Right lobe of liver (tissue), 6 donors: ENCODE results near the gene COMT. TPM values are rescaled to one million over a fixed set of nuclear protein-coding genes. Genes with fewer than 3 reads are reported as not detected.

Experiments used
- ATAC-seq, 4 donors: fragments of 200-7000 bp; cut with Tn5 transposase; one replicate each; pipeline ENCODE4 v1.9.1; 2020; ENCODE audit warnings: mild to moderate bottlenecking in 4 of 4, moderate library complexity in 4 of 4
- DNase-seq, 3 donors: peaks; one replicate each; pipeline ENCODE4 v3.0.0-alpha.2; 2020
- H3K27ac ChIP-seq, 3 donors: fragments of 200-600 bp; one replicate each; pipeline ENCODE4 v1.8.0; 2022
- H3K27me3 ChIP-seq, 2 donors: fragments of 200-600 bp; one replicate each; pipeline ENCODE4 v1.8.0; 2022
- H3K36me3 ChIP-seq, 4 donors: fragments of 200-600 bp; sonication (generic) in 1 of 4; one replicate each; pipeline versions ENCODE4 v1.5.1 to v1.8.0; 2017 to 2022; ENCODE audit warnings: control low read depth in 1 of 4
- H3K4me1 ChIP-seq, 4 donors: fragments of 200-600 bp; sonication (generic) in 1 of 4; one replicate each; pipeline versions ENCODE4 v1.5.1 to v1.8.0; 2017 to 2022; ENCODE audit warnings: control low read depth in 1 of 4
- H3K4me3 ChIP-seq, 3 donors: fragments of 200-600 bp; one replicate each; pipeline ENCODE4 v1.8.0; 2022
- H3K9me3 ChIP-seq, 4 donors: fragments of 200-600 bp; sonication (generic) in 1 of 4; one replicate each; pipeline versions ENCODE4 v1.5.1 to v1.8.0; 2017 to 2022; ENCODE audit warnings: control low read depth in 1 of 4
- POLR2A ChIP-seq: fragments of 450-650 bp; IDR thresholded peaks from one replicate; pipeline ENCODE4 v1.6.1; 2017; ENCODE audit warnings: antibody characterized with exemption, mild to moderate bottlenecking
- WGBS: methylation state at CpG from one replicate; pipeline ENCODE4 v1.1.6; 2018; ENCODE audit warnings: low coverage, low lambda C conversion rate; ENCODE audit not compliant: insufficient coverage; ENCODE audit errors: missing lambda C conversion rate; 5-methylcytosine and 5-hydroxymethylcytosine counted together
- intact Hi-C, 2 donors: fragments of 100-400 bp; cut with DNase I; formaldehyde crosslinking; loops; one replicate each; pipeline versions ENCODE4 v1.11.2 to v1.14.1; 2022
- microRNA-seq, 2 donors: library from miRNA; unstranded; fragments of <30 nt; microRNA quantifications; one replicate each; pipeline ENCODE4, GENCODE V29; 2019 to 2020
- total RNA-seq, 6 experiments: library from RNA; depleted of rRNA in 2 of 6; stranded (reverse); fragments of >200 nt in 2 of 6; fragmentation: NEBNext Ultra II Directional in 3 of 6; extraction: Animal tissue kit (Norgen Biotek cat#: 25700) in 3 of 6; gene quantifications; one replicate each; pipeline versions ENCODE4 v1.1.0 to v1.2.4, GENCODE V29; 2016 to 2023
- TF ChIP-seq, protein P1 (sequence below), 4 donors: fragments of 200-600 bp in 3 of 4; fragments of 450-650 bp in 1 of 4; IDR thresholded peaks; one replicate each; pipeline versions ENCODE4 v1.5.1 to v1.8.0; 2016 to 2022; ENCODE audit warnings: antibody characterized with exemption in 4 of 4, mild to moderate bottlenecking in 2 of 4
- donor health status: DM: no; HTN: yes; CAD: no.
- donor health status: DM: no; HTN: no; CAD: no.
- donor health status: DM: no; HTN: no; CAD: no.
- donor health status: DM: no; HTN: yes; CAD: no.
- donor health status: DM: no; HTN: yes; CAD: no.

COMT gene
- total RNA-seq, 6 experiments from 2014 or later, result 144 to 270 (median 200) TPM

DNA sequence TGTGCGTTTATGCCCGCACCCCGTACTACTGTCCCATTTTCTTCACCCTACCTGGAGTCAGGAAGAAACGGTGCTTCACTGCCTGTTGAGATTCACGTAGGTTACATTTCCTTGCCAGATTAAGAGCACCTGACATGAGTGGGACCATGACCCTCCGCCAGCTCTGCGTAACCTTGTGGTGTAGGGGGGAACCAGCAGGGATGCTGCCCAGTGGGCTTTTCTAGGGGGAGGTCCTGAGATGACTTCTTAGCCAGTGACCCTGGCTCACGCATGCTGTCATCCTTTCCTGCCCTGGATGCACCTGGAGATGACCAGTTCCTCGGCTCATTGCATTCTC lies 76.0 kb downstream of the COMT start:
- H3K27ac ChIP-seq, result no peak overlapping the region
- intact Hi-C loops, result loop anchor here in 1 of 2 donors (5.0 kb wide), 1 partner anchor 40 kb away; no protein-coding TSS in a partner anchor
- no peaks in the 10 kb centered on the region for H3K9me3 ChIP-seq
- TF ChIP-seq, protein P1, sequence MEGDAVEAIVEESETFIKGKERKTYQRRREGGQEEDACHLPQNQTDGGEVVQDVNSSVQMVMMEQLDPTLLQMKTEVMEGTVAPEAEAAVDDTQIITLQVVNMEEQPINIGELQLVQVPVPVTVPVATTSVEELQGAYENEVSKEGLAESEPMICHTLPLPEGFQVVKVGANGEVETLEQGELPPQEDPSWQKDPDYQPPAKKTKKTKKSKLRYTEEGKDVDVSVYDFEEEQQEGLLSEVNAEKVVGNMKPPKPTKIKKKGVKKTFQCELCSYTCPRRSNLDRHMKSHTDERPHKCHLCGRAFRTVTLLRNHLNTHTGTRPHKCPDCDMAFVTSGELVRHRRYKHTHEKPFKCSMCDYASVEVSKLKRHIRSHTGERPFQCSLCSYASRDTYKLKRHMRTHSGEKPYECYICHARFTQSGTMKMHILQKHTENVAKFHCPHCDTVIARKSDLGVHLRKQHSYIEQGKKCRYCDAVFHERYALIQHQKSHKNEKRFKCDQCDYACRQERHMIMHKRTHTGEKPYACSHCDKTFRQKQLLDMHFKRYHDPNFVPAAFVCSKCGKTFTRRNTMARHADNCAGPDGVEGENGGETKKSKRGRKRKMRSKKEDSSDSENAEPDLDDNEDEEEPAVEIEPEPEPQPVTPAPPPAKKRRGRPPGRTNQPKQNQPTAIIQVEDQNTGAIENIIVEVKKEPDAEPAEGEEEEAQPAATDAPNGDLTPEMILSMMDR (IDR thresholded peaks at IDR 0.05), result no peak
- no peak for TF ChIP-seq POLR2A
- no peak for ATAC-seq
- H3K4me3 ChIP-seq, result peak overlapping the region in 1 of 3 donors; percentile 80
- H3K27me3 ChIP-seq, result no peaks in the 10 kb centered on the region
- no peaks in the 10 kb centered on the region for H3K36me3 ChIP-seq
- WGBS, result 34% methylated on average over 5 of the region's 9 CpGs
- H3K4me1 ChIP-seq, result peaks cover 0 to 38% (median 2%) of the 10 kb centered on the region in 4 donors
- DNase-seq, result peak in 1 of 3 donors; percentile 33

- DNase-seq (peak in 1 of 3 donors; percentile 39), ATAC-seq (no peak)
- 78% methylated on average over 2 of the region's 5 CpGs for whole genome bisulfite sequencing
- TF ChIP-seq, protein P1 (IDR thresholded peaks at IDR 0.05), result no peak
- TF ChIP-seq POLR2A, result no peak
- H3K4me1 ChIP-seq, result peaks cover 0 to 40% (median 2%) of the 10 kb centered on the region in 4 donors
- no peaks in the 10 kb centered on the region for H3K9me3 ChIP-seq
- no peaks in the 10 kb centered on the region for H3K27me3 ChIP-seq
- no peak overlapping the region for H3K4me3 ChIP-seq
- no peaks in the 10 kb centered on the region for H3K36me3 ChIP-seq
- intact Hi-C loops, result loop anchor here in 1 of 2 donors (5.0 kb wide), 1 partner anchor 41 kb away; no protein-coding TSS in a partner anchor
- H3K27ac ChIP-seq, result no peak overlapping the region
Measured at GRCh38 chr22:20018001-20018400, 76.4 kb downstream of the COMT start.

Small RNA genes lying within 50 kb of the gene (microRNA-seq; reads per million reads assigned to microRNA genes)
- gene MIR4761, result 0 to 0.58 reads per million in 2 donors

Other genes with a start within 250 kb of the COMT start
- 1 to 10 TPM; 1.3 to 3.7 (median 2.1) TPM for gene SEPTIN5, start 227.3 kb upstream of the COMT start, total RNA-seq
- 1 to 10 TPM in 1 of 6 experiments, under 1 TPM in 4, not detected in 1; 0.15 to 1.3 (median 0.62) TPM for gene GP1BB, start 218.2 kb upstream of the COMT start, total RNA-seq
- under 1 TPM in 4 of 6 experiments, not detected in 2; 0.24 to 0.37 (median 0.30) TPM for gene TBX1, start 181.0 kb upstream of the COMT start, total RNA-seq
- 1 to 10 TPM; 1.4 to 3.2 (median 2.7) TPM for gene GNB1L, start 86.9 kb upstream of the COMT start, total RNA-seq
- 1 to 10 TPM; 6.4 to 9.1 (median 6.6) TPM for gene RTL10, start 86.9 kb upstream of the COMT start, total RNA-seq
- 10 to 100 TPM; 35.9 to 47.8 (median 44.3) TPM for gene TXNRD2, start within 50 bp of the COMT start, total RNA-seq
- 10 to 100 TPM; 11.5 to 40.9 (median 20.7) TPM for gene ARVCF, start 75.1 kb downstream of the COMT start, total RNA-seq
- gene TANGO2, start 79.3 kb downstream of the COMT start, total RNA-seq, result 10 to 100 TPM; 11.0 to 27.0 (median 15.5) TPM
- 10 to 100 TPM; 11.4 to 27.2 (median 16.1) TPM for gene DGCR8, start 138.5 kb downstream of the COMT start, total RNA-seq
- gene RANBP1, start 174.3 kb downstream of the COMT start, total RNA-seq, result 100 to 1,000 TPM in 2 of 6 experiments, 10 to 100 TPM in 4; 39.5 to 224 (median 52.2) TPM
- 10 to 100 TPM; 26.9 to 54.6 (median 29.1) TPM for gene TRMT2A, start 175.5 kb downstream of the COMT start, total RNA-seq
- 10 to 100 TPM; 11.4 to 39.0 (median 28.7) TPM for gene ZDHHC8, start 190.0 kb downstream of the COMT start, total RNA-seq
- not detected for gene CCDC188, start 209.3 kb downstream of the COMT start, total RNA-seq